ENCODE data around the gene IFNE.
"Not testable (repeated sequence)": the region's sequence is repeated elsewhere in the genome, so short reads cannot be mapped to it uniquely, and the experiment has no call there.

IFNE gene

GRCh38 chr9:21455320-21455719, 26.8 kb downstream of the IFNE start:
- no peaks in the 10 kb centered on the region for H3K9me3 Mint-ChIP-seq
- peak; percentile 74 for ATAC-seq

DNA sequence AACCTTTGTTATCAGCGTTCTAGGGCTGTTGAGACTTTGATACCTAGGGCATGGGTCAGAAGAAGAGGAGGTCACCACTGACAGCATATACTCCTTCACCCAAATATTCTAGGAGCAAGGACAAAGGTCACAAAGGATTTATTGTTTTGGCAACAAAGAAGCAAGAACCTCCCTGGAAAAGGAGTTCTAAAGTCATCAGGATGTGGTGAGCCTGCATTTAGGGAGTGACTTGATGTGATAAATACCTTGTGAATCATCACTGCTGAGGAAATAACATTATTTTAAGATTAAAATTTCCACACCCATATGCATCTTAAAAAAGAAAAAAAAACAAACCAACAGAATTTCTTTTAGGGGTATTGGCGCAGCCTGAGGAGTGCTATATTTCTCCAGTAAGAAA, 28.0 kb downstream of the IFNE start:
- H3K36me3 Mint-ChIP-seq, result no peaks in the 10 kb centered on the region
- no peaks in the 10 kb centered on the region for H3K4me1 Mint-ChIP-seq
- H3K27me3 Mint-ChIP-seq, result peaks cover 40% of the 10 kb centered on the region
- no peaks in the 10 kb centered on the region for H3K9me3 Mint-ChIP-seq
- no peak for ATAC-seq
- no peak overlapping the region for H3K27ac Mint-ChIP-seq
- H3K4me3 Mint-ChIP-seq, result no peak overlapping the region

More at GRCh38 chr9:21455320-21455719, 26.8 kb downstream of the IFNE start:
- H3K27ac Mint-ChIP-seq, result no peak overlapping the region
- H3K4me1 Mint-ChIP-seq, result no peaks in the 10 kb centered on the region
- peaks cover 35% of the 10 kb centered on the region for H3K27me3 Mint-ChIP-seq
- no peak overlapping the region for H3K4me3 Mint-ChIP-seq
- no peaks in the 10 kb centered on the region for H3K36me3 Mint-ChIP-seq

GRCh38 chr9:21452681-21453080, 29.4 kb downstream of the IFNE start:
- Mint-ChIP-seq H3K4me3 (no peak overlapping the region), H3K4me1 (no peaks in the 10 kb centered on the region), H3K36me3 (no peaks in the 10 kb centered on the region), H3K9me3 (no peaks in the 10 kb centered on the region), H3K27ac (no peak overlapping the region), H3K27me3 (peaks cover 45% of the 10 kb centered on the region)
- ATAC-seq, result no peak

DNA sequence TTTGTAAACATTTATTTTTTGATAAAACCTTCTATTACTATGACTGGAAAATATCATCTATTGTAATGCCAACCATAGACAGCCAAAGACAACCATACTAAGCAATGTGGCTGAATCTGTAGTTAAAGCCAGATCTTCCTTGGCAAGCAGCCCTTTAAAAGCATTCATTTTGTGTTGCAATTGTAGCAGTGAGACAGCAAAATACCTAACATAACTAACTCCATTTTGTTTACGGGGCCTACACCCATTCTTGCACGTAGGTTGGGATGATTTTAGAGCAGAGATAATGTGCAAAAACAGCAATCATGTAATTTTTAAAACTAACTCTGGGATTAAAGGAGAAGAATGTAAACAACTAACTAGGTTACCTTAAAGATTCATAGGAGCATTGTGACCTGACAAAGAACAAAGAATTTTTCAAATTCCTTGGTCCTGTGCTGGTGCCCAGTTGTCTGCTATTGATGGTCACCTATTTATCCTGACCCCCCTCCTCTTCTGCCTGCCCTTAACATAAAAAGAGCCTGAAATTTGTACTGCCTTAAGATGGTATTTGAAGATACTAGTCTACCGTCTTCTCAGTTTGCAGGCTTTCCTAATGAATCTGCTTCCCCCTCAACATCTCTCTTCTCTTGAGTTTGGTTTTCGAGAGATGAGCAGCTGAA, 31.2 kb downstream of the IFNE start:
- Mint-ChIP-seq H3K9me3 (no peaks in the 10 kb centered on the region), H3K4me3 (no peak overlapping the region), H3K36me3 (no peaks in the 10 kb centered on the region), H3K4me1 (no peaks in the 10 kb centered on the region), H3K27me3 (peaks cover 42% of the 10 kb centered on the region), H3K27ac (no peak overlapping the region)
- no peak for ATAC-seq

GRCh38 chr9:21449312-21449711, 32.8 kb downstream of the IFNE start:
- H3K4me1 Mint-ChIP-seq, H3K27ac Mint-ChIP-seq, H3K36me3 Mint-ChIP-seq, H3K9me3 Mint-ChIP-seq, H3K4me3 Mint-ChIP-seq, ATAC-seq: not testable (repeated sequence)
- peaks cover 44% of the 10 kb centered on the region for H3K27me3 Mint-ChIP-seq

GRCh38 chr9:21443849-21444625, 38.1 kb downstream of the IFNE start:
- Mint-ChIP-seq H3K4me1 (peaks cover 9% of the 10 kb centered on the region), H3K4me3 (no peak overlapping the region), H3K9me3 (no peaks in the 10 kb centered on the region), H3K27ac (no peak overlapping the region), H3K27me3 (peaks cover 37% of the 10 kb centered on the region), H3K36me3 (no peaks in the 10 kb centered on the region)
- peak; percentile 99 for ATAC-seq

DNA sequence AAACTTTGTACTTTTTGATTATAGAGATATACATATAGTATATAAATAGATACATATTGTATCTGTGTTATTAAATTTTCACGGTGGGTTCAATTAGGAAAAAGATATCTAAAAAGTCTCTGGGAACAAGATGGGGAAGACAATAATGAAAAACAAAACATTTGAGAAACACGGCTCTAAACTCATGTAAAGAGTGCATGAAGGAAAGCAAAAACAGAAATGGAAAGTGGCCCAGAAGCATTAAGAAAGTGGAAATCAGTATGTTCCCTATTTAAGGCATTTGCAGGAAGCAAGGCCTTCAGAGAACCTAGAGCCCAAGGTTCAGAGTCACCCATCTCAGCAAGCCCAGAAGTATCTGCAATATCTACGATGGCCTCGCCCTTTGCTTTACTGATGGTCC, 42.0 kb downstream of the IFNE start, which contains the start of gene IFNA1:
TSS of gene IFNA1 (plus strand) at position 301 of the 400 bp plus-strand sequence. CDS start at position 370, 69 bp downstream.
- H3K36me3 Mint-ChIP-seq, result no peaks in the 10 kb centered on the region

DNA sequence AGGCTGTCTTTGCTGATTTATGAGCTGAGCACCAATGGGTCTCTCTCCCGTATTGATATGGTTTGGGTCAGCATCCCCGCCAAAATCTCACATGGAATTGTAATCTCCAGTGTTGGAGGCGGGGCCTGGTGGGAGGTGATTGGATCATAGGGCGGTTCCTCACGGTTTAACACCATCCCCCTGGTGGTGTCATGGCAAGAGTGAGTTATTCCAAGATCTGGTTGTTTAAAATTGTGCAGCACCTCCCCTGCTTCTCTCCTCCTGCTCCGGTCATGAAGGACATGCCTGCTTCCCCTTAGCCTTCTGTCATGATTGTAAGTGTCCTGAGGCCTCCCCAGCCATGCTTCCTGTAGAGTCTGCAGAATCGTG, 47.1 kb downstream of the IFNE start:
- not testable (repeated sequence) for H3K4me3 Mint-ChIP-seq, ATAC-seq, H3K36me3 Mint-ChIP-seq, H3K4me1 Mint-ChIP-seq, H3K27ac Mint-ChIP-seq, H3K9me3 Mint-ChIP-seq
- H3K27me3 Mint-ChIP-seq, result peaks cover 46% of the 10 kb centered on the region

More for the DNA sequence above, 42.0 kb downstream of the IFNE start, which contains the start of gene IFNA1:
- Mint-ChIP-seq H3K27me3 (peaks cover 18% of the 10 kb centered on the region), H3K4me3 (no peak within 1 kb of the TSS), H3K4me1 (peaks cover 9% of the 10 kb centered on the region), H3K9me3 (no peaks in the 10 kb centered on the region), H3K27ac (no peak within 1 kb of the TSS)
- ATAC-seq, result no peak

- Mint-ChIP-seq H3K4me1 (peaks cover 10% of the 10 kb centered on the region), H3K9me3 (no peaks in the 10 kb centered on the region), H3K4me3 (no peak overlapping the region), H3K27me3 (peaks cover 49% of the 10 kb centered on the region), H3K27ac (no peak overlapping the region), H3K36me3 (no peaks in the 10 kb centered on the region)
- no peak for ATAC-seq
These were observed 47.7 kb downstream of the IFNE start for GRCh38 chr9:21434202-21435014.

GRCh38 chr9:21432672-21433425, 49.3 kb downstream of the IFNE start:
- no peaks in the 10 kb centered on the region for H3K9me3 Mint-ChIP-seq
- no peak for ATAC-seq
- H3K4me1 Mint-ChIP-seq, result peaks cover 24% of the 10 kb centered on the region
- H3K27me3 Mint-ChIP-seq, result peaks cover 64% of the 10 kb centered on the region
- no peak overlapping the region for H3K27ac Mint-ChIP-seq
- no peaks in the 10 kb centered on the region for H3K36me3 Mint-ChIP-seq
- no peak overlapping the region for H3K4me3 Mint-ChIP-seq

All from stimulated activated memory B cell treated with anti-CD40 and anti-IgM and Interleukin-4, amounts not matched to agents 10 μg/mL and 1 μg/mL and 100 μg/mL, for 72 hours (primary cell).